SU-DHL-6 (cell line): ENCODE measurements around the gene CASP14.

Experiments
- EZH2phosphoT487 ChIP-seq: fragments of 200-600 bp; sonication (generic), shearing (Covaris generic); conservative IDR thresholded peaks from 2 replicates; pipeline ENCODE4 v1.6.1; 2018; ENCODE audit warnings: mild to moderate bottlenecking, antibody characterized with exemption, low read length, moderate library complexity, mixed read lengths
- TF ChIP-seq, protein P1 (sequence below): fragments of 200-600 bp; sonication (generic); IDR thresholded peaks from one replicate; pipeline ENCODE4 v1.5.1; 2017; ENCODE audit warnings: antibody characterized with exemption, mild to moderate bottlenecking, low read length, moderate library complexity; ENCODE audit not compliant: insufficient read depth, poor library complexity, severe bottlenecking

DNA sequence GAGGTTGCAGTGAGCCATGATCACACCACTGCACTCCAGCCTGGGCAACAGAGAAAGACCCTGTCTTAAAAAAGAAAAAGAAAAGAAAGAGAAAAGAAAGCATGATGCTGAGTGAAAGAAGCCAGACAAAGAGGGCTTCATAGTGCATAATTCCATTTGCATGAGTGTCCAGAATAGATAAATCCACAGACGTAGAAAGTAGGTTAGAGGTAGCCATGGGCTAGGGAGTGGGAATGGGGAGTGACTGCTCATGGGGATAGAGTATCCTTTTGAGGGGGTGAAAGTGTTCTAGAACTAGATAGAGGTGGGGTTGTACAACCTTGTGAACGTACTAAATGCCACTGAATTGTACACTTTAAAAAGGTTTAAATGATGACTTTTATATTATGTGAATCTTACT lies 25.1 kb downstream of the CASP14 start:
- TF ChIP-seq, protein P1, sequence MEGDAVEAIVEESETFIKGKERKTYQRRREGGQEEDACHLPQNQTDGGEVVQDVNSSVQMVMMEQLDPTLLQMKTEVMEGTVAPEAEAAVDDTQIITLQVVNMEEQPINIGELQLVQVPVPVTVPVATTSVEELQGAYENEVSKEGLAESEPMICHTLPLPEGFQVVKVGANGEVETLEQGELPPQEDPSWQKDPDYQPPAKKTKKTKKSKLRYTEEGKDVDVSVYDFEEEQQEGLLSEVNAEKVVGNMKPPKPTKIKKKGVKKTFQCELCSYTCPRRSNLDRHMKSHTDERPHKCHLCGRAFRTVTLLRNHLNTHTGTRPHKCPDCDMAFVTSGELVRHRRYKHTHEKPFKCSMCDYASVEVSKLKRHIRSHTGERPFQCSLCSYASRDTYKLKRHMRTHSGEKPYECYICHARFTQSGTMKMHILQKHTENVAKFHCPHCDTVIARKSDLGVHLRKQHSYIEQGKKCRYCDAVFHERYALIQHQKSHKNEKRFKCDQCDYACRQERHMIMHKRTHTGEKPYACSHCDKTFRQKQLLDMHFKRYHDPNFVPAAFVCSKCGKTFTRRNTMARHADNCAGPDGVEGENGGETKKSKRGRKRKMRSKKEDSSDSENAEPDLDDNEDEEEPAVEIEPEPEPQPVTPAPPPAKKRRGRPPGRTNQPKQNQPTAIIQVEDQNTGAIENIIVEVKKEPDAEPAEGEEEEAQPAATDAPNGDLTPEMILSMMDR: no peak
- TF ChIP-seq EZH2phosphoT487: no peak
